GM08714 (cell line): Measurements from ENCODE around the gene TCF7L2.

Experiments used
- H3K4me3 ChIP-seq: fragments of 200-500 bp; sonication (Bioruptor generic); 2 replicates; pipeline ENCODE4 v1.5.1; 2014; ENCODE audit warnings: mild to moderate bottlenecking, low read length, inconsistent platforms
- ZNF274 ChIP-seq: IDR thresholded peaks from 2 replicates; pipeline ENCODE4 v1.6.1; 2012; ENCODE audit warnings: mild to moderate bottlenecking, low read depth, low read length

The TCF7L2 gene

GRCh38 chr10:113139699-113140098 is 189.7 kb downstream of the TCF7L2 start:
- H3K4me3 ChIP-seq: no peak overlapping the region
- no peak for TF ChIP-seq ZNF274

- no peak overlapping the region for H3K4me3 ChIP-seq
- TF ChIP-seq ZNF274: no peak
Observed at GRCh38 chr10:113140143-113141011, 190.3 kb downstream of the TCF7L2 start.

- H3K4me3 ChIP-seq: no peak overlapping the region
- no peak for TF ChIP-seq ZNF274
Observed at GRCh38 chr10:113142601-113143362, 192.7 kb downstream of the TCF7L2 start.

- no peak for TF ChIP-seq ZNF274
- no peak overlapping the region for H3K4me3 ChIP-seq
Observed at GRCh38 chr10:113144576-113144975, 194.5 kb downstream of the TCF7L2 start.

GRCh38 chr10:113148071-113148825 is 198.2 kb downstream of the TCF7L2 start:
- H3K4me3 ChIP-seq: no peak overlapping the region
- no peak for TF ChIP-seq ZNF274

- TF ChIP-seq ZNF274: no peak
Observed at GRCh38 chr10:113148901-113149300, 198.9 kb downstream of the TCF7L2 start.

GRCh38 chr10:113149626-113150025 is 199.6 kb downstream of the TCF7L2 start:
- no peak overlapping the region for H3K4me3 ChIP-seq
- no peak for TF ChIP-seq ZNF274

More at GRCh38 chr10:113148901-113149300, 198.9 kb downstream of the TCF7L2 start:
- H3K4me3 ChIP-seq: no peak overlapping the region

- no peak for TF ChIP-seq ZNF274
- no peak overlapping the region for H3K4me3 ChIP-seq
Observed at GRCh38 chr10:113151190-113151666, 201.2 kb downstream of the TCF7L2 start.

GRCh38 chr10:113153493-113154102 is 203.6 kb downstream of the TCF7L2 start:
- no peak overlapping the region for H3K4me3 ChIP-seq
- TF ChIP-seq ZNF274: no peak

GRCh38 chr10:113157441-113157840 is 207.4 kb downstream of the TCF7L2 start:
- no peak for TF ChIP-seq ZNF274
- no peak overlapping the region for H3K4me3 ChIP-seq

- H3K4me3 ChIP-seq: no peak overlapping the region
- TF ChIP-seq ZNF274: no peak
Observed at GRCh38 chr10:113158183-113158582, 208.1 kb downstream of the TCF7L2 start.

GRCh38 chr10:113159563-113159962 is 209.5 kb downstream of the TCF7L2 start:
- no peak for TF ChIP-seq ZNF274
- no peak overlapping the region for H3K4me3 ChIP-seq

- no peak overlapping the region for H3K4me3 ChIP-seq
- no peak for TF ChIP-seq ZNF274
Observed at GRCh38 chr10:113160641-113161040, 210.6 kb downstream of the TCF7L2 start.

GRCh38 chr10:113161066-113161465 is 211.0 kb downstream of the TCF7L2 start:
- no peak overlapping the region for H3K4me3 ChIP-seq
- TF ChIP-seq ZNF274: no peak
